Sigmoid colon (tissue), 7 donors: ENCODE measurements around the gene SIRPG. TPM values are rescaled to one million over a fixed set of nuclear protein-coding genes. Genes with fewer than 3 reads are reported as not detected.

Source experiments
- DNase-seq: peaks from one replicate; pipeline ENCODE4 v3.0.0-alpha.2; 2019
- H3K27ac ChIP-seq, 4 donors: fragments of 200-600 bp; sonication (generic); one replicate each; pipeline ENCODE4 v1.5.1; 2016 to 2019; ENCODE audit warnings: mild to moderate bottlenecking in 1 of 4
- H3K27me3 ChIP-seq, 3 donors: fragments of 200-600 bp; sonication (generic); one replicate each; pipeline ENCODE4 v1.5.1; 2019; ENCODE audit warnings: mild to moderate bottlenecking in 1 of 3
- H3K36me3 ChIP-seq, 4 donors: fragments of 200-600 bp; sonication (generic); one replicate each; pipeline ENCODE4 v1.5.1; 2016 to 2019
- H3K4me1 ChIP-seq, 4 donors: fragments of 200-600 bp; sonication (generic); one replicate each; pipeline ENCODE4 v1.5.1; 2017 to 2019
- H3K4me3 ChIP-seq, 4 donors: fragments of 200-600 bp; sonication (generic); one replicate each; pipeline ENCODE4 v1.5.1; 2017 to 2019; ENCODE audit warnings: mild to moderate bottlenecking in 2 of 4, moderate library complexity in 1 of 4
- H3K9me3 ChIP-seq, 4 donors: fragments of 200-600 bp in 3 of 4; sonication (generic) in 3 of 4; one replicate each; pipeline versions ENCODE4 v1.5.1 to v1.6.1; 2013 to 2019
- CTCF ChIP-seq, 4 experiments: fragments of 450-650 bp in 3 of 4; fragments of 200-600 bp in 1 of 4; IDR thresholded peaks; one replicate each; pipeline ENCODE4 v1.5.1; 2016 to 2019; ENCODE audit warnings: antibody characterized with exemption in 4 of 4, mild to moderate bottlenecking in 3 of 4, moderate library complexity in 2 of 4
- EP300 ChIP-seq, 4 donors: sonication (generic); formaldehyde crosslinking; IDR thresholded peaks; one replicate each; pipeline ENCODE4 v1.6.1; 2017; ENCODE audit warnings: antibody characterized with exemption in 4 of 4
- POLR2A ChIP-seq, 2 donors: fragments of 450-650 bp; IDR thresholded peaks; one replicate each; pipeline ENCODE4 v1.6.1; 2016; ENCODE audit warnings: antibody characterized with exemption in 2 of 2, mild to moderate bottlenecking in 2 of 2, moderate library complexity in 2 of 2
- POLR2AphosphoS5 ChIP-seq, 4 donors: sonication (generic); formaldehyde crosslinking; IDR thresholded peaks; one replicate each; pipeline ENCODE4 v1.6.1; 2017; ENCODE audit warnings: antibody characterized with exemption in 4 of 4
- WGBS, 2 donors: extraction: QIAGEN DNeasy Blood & Tissue Kit; methylation state at CpG; one replicate each; pipeline ENCODE4 v1.1.7; 2013; 5-methylcytosine and 5-hydroxymethylcytosine counted together
- intact Hi-C: fragments of 100-400 bp; cut with DNase I; formaldehyde crosslinking; loops from one replicate; pipeline ENCODE4 v1.15.1; 2023
- polyA plus RNA-seq, 3 donors: library from polyadenylated mRNA; stranded (reverse); fragments of 200-250 nt; gene quantifications; one replicate each; pipeline ENCODE4 v1.2.3, GENCODE V29; 2013
- total RNA-seq, 4 donors: library from RNA; depleted of rRNA; stranded (reverse); fragments of >200 nt; gene quantifications; one replicate each; pipeline ENCODE4 v1.1.0, GENCODE V29; 2016
- donor health status: healthy with polysubstance abuse.
- donor health status: Bipolar disorder and iron deficiency.
- donor health status: healthy.

SIRPG gene
- total and polyA plus RNA-seq, 7 donors: 0.27 to 11.0 (median 0.60) TPM; not detected in 4

- Histone ChIP-seq H3K4me3 (no peak overlapping the region), H3K27ac (no peak overlapping the region), H3K4me1 (no peaks in the 10 kb centered on the region), H3K36me3 (no peaks in the 10 kb centered on the region), H3K27me3 (no peaks in the 10 kb centered on the region), H3K9me3 (no peaks in the 10 kb centered on the region)
- intact Hi-C loops: no loop called here
- no peak for DNase-seq
- no peak for TF ChIP-seq CTCF (IDR thresholded peaks at IDR 0.05)
- TF ChIP-seq POLR2A (IDR thresholded peaks at IDR 0.05): no peak
- no peak for TF ChIP-seq POLR2AphosphoS5 (IDR thresholded peaks at IDR 0.05)
- TF ChIP-seq EP300 (IDR thresholded peaks at IDR 0.05): no peak
- 45 to 51% methylated on average over 1 of the region's 1 CpG for WGBS, 2 donors
Measured at GRCh38 chr20:1693427-1693826, 35.8 kb upstream of the SIRPG start.

GRCh38 chr20:1689721-1690120 lies 32.1 kb upstream of the SIRPG start:
- Histone ChIP-seq H3K4me3 (no peak overlapping the region), H3K27ac (no peak overlapping the region), H3K9me3 (no peaks in the 10 kb centered on the region), H3K36me3 (no peaks in the 10 kb centered on the region), H3K4me1 (no peaks in the 10 kb centered on the region), H3K27me3 (no peaks in the 10 kb centered on the region)
- WGBS, 2 donors: 79 to 86% methylated on average over 3 of the region's 3 CpGs
- TF ChIP-seq EP300 (IDR thresholded peaks at IDR 0.05): no peak
- no peak for TF ChIP-seq CTCF (IDR thresholded peaks at IDR 0.05)
- TF ChIP-seq POLR2AphosphoS5 (IDR thresholded peaks at IDR 0.05): no peak
- TF ChIP-seq POLR2A (IDR thresholded peaks at IDR 0.05): no peak
- intact Hi-C loops: no loop called here
- no peak for DNase-seq

- H3K27ac ChIP-seq: no peak overlapping the region
- no peak for TF ChIP-seq EP300 (IDR thresholded peaks at IDR 0.05)
- DNase-seq: no peak
- no peak overlapping the region for H3K4me3 ChIP-seq
- intact Hi-C loops: no loop called here
- H3K27me3 ChIP-seq: no peaks in the 10 kb centered on the region
- no peaks in the 10 kb centered on the region for H3K36me3 ChIP-seq
- no peaks in the 10 kb centered on the region for H3K4me1 ChIP-seq
- H3K9me3 ChIP-seq: no peaks in the 10 kb centered on the region
- WGBS, 2 donors: 86 to 91% methylated on average over 4 of the region's 4 CpGs
Measured at GRCh38 chr20:1688886-1689538, 31.4 kb upstream of the SIRPG start.

- Histone ChIP-seq H3K36me3 (no peaks in the 10 kb centered on the region), H3K27ac (no peak overlapping the region), H3K27me3 (no peaks in the 10 kb centered on the region), H3K9me3 (no peaks in the 10 kb centered on the region), H3K4me3 (no peak overlapping the region), H3K4me1 (no peaks in the 10 kb centered on the region)
- DNase-seq: no peak
- TF ChIP-seq CTCF (IDR thresholded peaks at IDR 0.05) (no peak), POLR2A (IDR thresholded peaks at IDR 0.05) (no peak), EP300 (IDR thresholded peaks at IDR 0.05) (no peak), POLR2AphosphoS5 (IDR thresholded peaks at IDR 0.05) (no peak)
- intact Hi-C loops: no loop called here
Measured at GRCh38 chr20:1687053-1687452, 29.5 kb upstream of the SIRPG start.

GRCh38 chr20:1686151-1686748 lies 28.7 kb upstream of the SIRPG start:
- H3K36me3 ChIP-seq: no peaks in the 10 kb centered on the region
- TF ChIP-seq CTCF (IDR thresholded peaks at IDR 0.05): no peak
- TF ChIP-seq EP300 (IDR thresholded peaks at IDR 0.05): no peak
- no peak for TF ChIP-seq POLR2AphosphoS5 (IDR thresholded peaks at IDR 0.05)
- no peak overlapping the region for H3K27ac ChIP-seq
- intact Hi-C loops: no loop called here
- no peaks in the 10 kb centered on the region for H3K27me3 ChIP-seq
- no peak overlapping the region for H3K4me3 ChIP-seq
- no peaks in the 10 kb centered on the region for H3K9me3 ChIP-seq
- no peaks in the 10 kb centered on the region for H3K4me1 ChIP-seq
- WGBS, 2 donors: 65 to 77% methylated on average over 3 of the region's 3 CpGs
- DNase-seq: no peak
